ENCODE measurements around the gene IGF2BP3. TPM values are rescaled to one million over a fixed set of nuclear protein-coding genes. Genes with fewer than 3 reads are reported as not detected.

The IGF2BP3 gene
- total RNA-seq, 1 experiment from 2014 or later = 75.3 TPM

DNA sequence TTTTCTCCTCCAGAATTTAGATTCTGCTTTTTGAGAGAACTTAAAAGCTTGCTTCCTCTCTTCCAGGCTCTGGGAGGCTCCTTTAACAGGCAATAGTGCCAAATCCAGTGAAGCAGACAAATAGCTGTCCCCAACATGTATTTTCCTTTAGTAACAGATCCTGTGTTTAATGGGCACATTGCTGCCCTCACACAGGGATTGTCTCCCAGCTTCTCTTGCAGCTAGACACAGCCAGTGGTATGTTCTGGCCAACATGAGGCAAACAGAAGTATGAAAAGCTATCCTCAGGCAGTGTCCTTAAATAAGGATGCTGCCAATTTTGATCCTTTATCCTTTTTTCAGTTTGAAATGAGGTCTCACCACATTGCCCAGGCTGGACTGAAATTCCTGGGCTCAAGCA lies 132.9 kb downstream of the IGF2BP3 start:
- DNase-seq (ENCODE audit: low spot score) = no peak
- Histone ChIP-seq H3K36me3 (ENCODE audit: insufficient read depth, low read length, poor library complexity, severe bottlenecking) (peaks cover 60% of the 10 kb centered on the region), H3K27ac (ENCODE audit: low read depth, low read length, poor library complexity, severe bottlenecking) (no peak overlapping the region), H3K9me3 (ENCODE audit: low read depth, low read length, poor library complexity, severe bottlenecking) (peaks cover 10% of the 10 kb centered on the region), H3K4me1 (ENCODE audit: insufficient read depth, low read length, poor library complexity, severe bottlenecking) (peaks cover 52% of the 10 kb centered on the region), H3K27me3 (replicated peaks; ENCODE audit: insufficient read depth, low read depth, low read length, poor library complexity) (no peaks in the 10 kb centered on the region), H3K4me3 (ENCODE audit: low read depth, low read length, poor library complexity, severe bottlenecking) (no peak overlapping the region)
- no TSS peak for BruUV-seq (replicated peaks)
- CTCF ChIA-PET = interaction anchor here (0.7 kb wide), 1 partner anchor 236 kb away, joined by 8 read pairs; no protein-coding TSS in a partner anchor
- TF ChIP-seq, protein P1, sequence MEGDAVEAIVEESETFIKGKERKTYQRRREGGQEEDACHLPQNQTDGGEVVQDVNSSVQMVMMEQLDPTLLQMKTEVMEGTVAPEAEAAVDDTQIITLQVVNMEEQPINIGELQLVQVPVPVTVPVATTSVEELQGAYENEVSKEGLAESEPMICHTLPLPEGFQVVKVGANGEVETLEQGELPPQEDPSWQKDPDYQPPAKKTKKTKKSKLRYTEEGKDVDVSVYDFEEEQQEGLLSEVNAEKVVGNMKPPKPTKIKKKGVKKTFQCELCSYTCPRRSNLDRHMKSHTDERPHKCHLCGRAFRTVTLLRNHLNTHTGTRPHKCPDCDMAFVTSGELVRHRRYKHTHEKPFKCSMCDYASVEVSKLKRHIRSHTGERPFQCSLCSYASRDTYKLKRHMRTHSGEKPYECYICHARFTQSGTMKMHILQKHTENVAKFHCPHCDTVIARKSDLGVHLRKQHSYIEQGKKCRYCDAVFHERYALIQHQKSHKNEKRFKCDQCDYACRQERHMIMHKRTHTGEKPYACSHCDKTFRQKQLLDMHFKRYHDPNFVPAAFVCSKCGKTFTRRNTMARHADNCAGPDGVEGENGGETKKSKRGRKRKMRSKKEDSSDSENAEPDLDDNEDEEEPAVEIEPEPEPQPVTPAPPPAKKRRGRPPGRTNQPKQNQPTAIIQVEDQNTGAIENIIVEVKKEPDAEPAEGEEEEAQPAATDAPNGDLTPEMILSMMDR (conservative IDR thresholded peaks at IDR 0.05; ENCODE audit: low read depth, low read length) = no peak
- no peak for TF ChIP-seq EZH2 (IDR thresholded peaks at IDR 0.05; ENCODE audit: borderline replicate concordance, low read depth, low read length, poor library complexity, severe bottlenecking)
- intact Hi-C loops (cut with micrococcal nuclease; ENCODE audit: unreplicated experiment) = no loop called here
- POLR2A ChIA-PET (ENCODE audit: low non-redundant PET) = interaction anchor here (0.6 kb wide), 1 partner anchor 192 kb away, joined by 3 read pairs; no protein-coding TSS in a partner anchor

- H3K36me3 ChIP-seq (ENCODE audit: insufficient read depth, low read length, poor library complexity, severe bottlenecking) = peaks cover 61% of the 10 kb centered on the region
- no peak for DNase-seq (ENCODE audit: low spot score)
- H3K27ac ChIP-seq (ENCODE audit: low read depth, low read length, poor library complexity, severe bottlenecking) = no peak overlapping the region
- peaks cover 10% of the 10 kb centered on the region for H3K9me3 ChIP-seq (ENCODE audit: low read depth, low read length, poor library complexity, severe bottlenecking)
- ChIA-PET CTCF (interaction anchor here (0.7 kb wide), 1 partner anchor 235 kb away, joined by 8 read pairs; no protein-coding TSS in a partner anchor), POLR2A (ENCODE audit: low non-redundant PET) (no interaction called here)
- no peak for TF ChIP-seq EZH2 (IDR thresholded peaks at IDR 0.05; ENCODE audit: borderline replicate concordance, low read depth, low read length, poor library complexity, severe bottlenecking)
- TF ChIP-seq, protein P1 (conservative IDR thresholded peaks at IDR 0.05; ENCODE audit: low read depth, low read length) = no peak
- no TSS peak for BruUV-seq (replicated peaks)
- intact Hi-C loops (cut with micrococcal nuclease; ENCODE audit: unreplicated experiment) = no loop called here
- H3K4me3 ChIP-seq (ENCODE audit: low read depth, low read length, poor library complexity, severe bottlenecking) = no peak overlapping the region
- no peaks in the 10 kb centered on the region for H3K27me3 ChIP-seq (replicated peaks; ENCODE audit: insufficient read depth, low read depth, low read length, poor library complexity)
- peaks cover 48% of the 10 kb centered on the region for H3K4me1 ChIP-seq (ENCODE audit: insufficient read depth, low read length, poor library complexity, severe bottlenecking)
Measured at GRCh38 chr7:23336799-23337283, 133.4 kb downstream of the IGF2BP3 start.

GRCh38 chr7:23336086-23336485 lies 134.2 kb downstream of the IGF2BP3 start:
- no peak for TF ChIP-seq EZH2 (IDR thresholded peaks at IDR 0.05; ENCODE audit: borderline replicate concordance, low read depth, low read length, poor library complexity, severe bottlenecking)
- TF ChIP-seq, protein P1 (conservative IDR thresholded peaks at IDR 0.05; ENCODE audit: low read depth, low read length) = no peak
- intact Hi-C loops (cut with micrococcal nuclease; ENCODE audit: unreplicated experiment) = no loop called here

More at GRCh38 chr7:23336086-23336485, 134.2 kb downstream of the IGF2BP3 start:
- Histone ChIP-seq H3K4me3 (ENCODE audit: low read depth, low read length, poor library complexity, severe bottlenecking) (no peak overlapping the region), H3K9me3 (ENCODE audit: low read depth, low read length, poor library complexity, severe bottlenecking) (peaks cover 10% of the 10 kb centered on the region), H3K27me3 (replicated peaks; ENCODE audit: insufficient read depth, low read depth, low read length, poor library complexity) (no peaks in the 10 kb centered on the region), H3K4me1 (ENCODE audit: insufficient read depth, low read length, poor library complexity, severe bottlenecking) (peaks cover 46% of the 10 kb centered on the region), H3K27ac (ENCODE audit: low read depth, low read length, poor library complexity, severe bottlenecking) (peak overlapping the region; percentile 49), H3K36me3 (ENCODE audit: insufficient read depth, low read length, poor library complexity, severe bottlenecking) (peaks cover 55% of the 10 kb centered on the region)
- no TSS peak for BruUV-seq (replicated peaks)
- DNase-seq (ENCODE audit: low spot score) = no peak
- CTCF ChIA-PET = no interaction called here
- POLR2A ChIA-PET (ENCODE audit: low non-redundant PET) = no interaction called here
